Coronary artery (tissue), 2 donors: Measurements from ENCODE around the gene HMGCS2.

ENCODE experiments used
- DNase-seq: peaks from one replicate; pipeline ENCODE4 v3.0.0-alpha.2; 2017; ENCODE audit warnings: low spot score
- H3K27ac ChIP-seq, 2 donors: fragments of 200-600 bp; sonication (generic); one replicate each; pipeline ENCODE4 v1.5.1; 2016 to 2019
- H3K4me3 ChIP-seq: fragments of 200-600 bp; sonication (generic); 2 replicates; pipeline ENCODE4 v1.5.1; 2016; ENCODE audit warnings: mild to moderate bottlenecking, moderate library complexity
- CTCF ChIP-seq: fragments of 200-600 bp; sonication (generic); IDR thresholded peaks from one replicate; pipeline ENCODE4 v1.5.1; 2019; ENCODE audit warnings: antibody characterized with exemption

The HMGCS2 gene

GRCh38 chr1:119772298-119772697 lies 3.6 kb upstream of the HMGCS2 start:
- no peak for TF ChIP-seq CTCF
- no peak overlapping the region for H3K27ac ChIP-seq
- H3K4me3 ChIP-seq, result no peak overlapping the region
- DNase-seq, result no peak

- no peak for TF ChIP-seq CTCF
- Histone ChIP-seq H3K4me3 (no peak overlapping the region), H3K27ac (no peak overlapping the region)
- DNase-seq, result no peak
Observed at GRCh38 chr1:119771770-119772169, 3.1 kb upstream of the HMGCS2 start.

GRCh38 chr1:119771016-119771415 lies 2.3 kb upstream of the HMGCS2 start:
- TF ChIP-seq CTCF, result no peak
- no peak overlapping the region for H3K27ac ChIP-seq
- no peak overlapping the region for H3K4me3 ChIP-seq

GRCh38 chr1:119767486-119767885 lies 1.2 kb downstream of the HMGCS2 start:
- Histone ChIP-seq H3K4me3 (no peak overlapping the region), H3K27ac (no peak overlapping the region)
- DNase-seq, result no peak
- no peak for TF ChIP-seq CTCF

More at GRCh38 chr1:119771016-119771415, 2.3 kb upstream of the HMGCS2 start:
- DNase-seq, result no peak

- DNase-seq, result no peak
- no peak for TF ChIP-seq CTCF
- no peak overlapping the region for H3K4me3 ChIP-seq
- no peak overlapping the region for H3K27ac ChIP-seq
Observed at GRCh38 chr1:119766374-119766794, 2.3 kb downstream of the HMGCS2 start.

GRCh38 chr1:119764220-119764619 lies 4.5 kb downstream of the HMGCS2 start:
- Histone ChIP-seq H3K27ac (no peak overlapping the region), H3K4me3 (no peak overlapping the region)
- TF ChIP-seq CTCF, result no peak
- no peak for DNase-seq

GRCh38 chr1:119762953-119763352 lies 5.8 kb downstream of the HMGCS2 start:
- no peak for TF ChIP-seq CTCF
- DNase-seq, result no peak
- no peak overlapping the region for H3K27ac ChIP-seq

More at GRCh38 chr1:119762953-119763352, 5.8 kb downstream of the HMGCS2 start:
- H3K4me3 ChIP-seq, result no peak overlapping the region
